Endodermal cell (in vitro differentiated cells): ENCODE measurements around the gene ELAVL3. TPM values are rescaled to one million over a fixed set of nuclear protein-coding genes. Genes with fewer than 3 reads are reported as not detected.
A peak's percentile ranks its signal among the peaks of the same experiment; 100 is the strongest.
"Not testable (repeated sequence)": the region's sequence is repeated elsewhere in the genome, so short reads cannot be mapped to it uniquely, and the experiment has no call there.

Source experiments
- DNase-seq: peaks from one replicate; pipeline ENCODE4 v3.0.0-alpha.2; 2017
- H3K27ac ChIP-seq: 2 replicates; pipeline ENCODE4 v1.5.1; 2013; ENCODE audit warnings: mild to moderate bottlenecking, low read depth, low read length, moderate library complexity
- H3K27me3 ChIP-seq: 2 replicates; pipeline ENCODE4 v1.6.1; 2013; ENCODE audit warnings: mild to moderate bottlenecking, low read length, moderate library complexity; ENCODE audit not compliant: insufficient read depth, control insufficient read depth, poor library complexity, severe bottlenecking
- H3K36me3 ChIP-seq: 2 replicates; pipeline ENCODE4 v1.7.0; 2013; ENCODE audit warnings: mild to moderate bottlenecking, low read length, moderate library complexity; ENCODE audit not compliant: control insufficient read depth, insufficient read depth
- H3K4me1 ChIP-seq: one replicate; pipeline ENCODE4 v1.7.0; 2013; ENCODE audit warnings: low read length; ENCODE audit not compliant: control insufficient read depth, insufficient read depth
- H3K4me3 ChIP-seq: 2 replicates; pipeline ENCODE4 v1.5.1; 2013; ENCODE audit warnings: mild to moderate bottlenecking, low read length, moderate library complexity
- H3K9ac ChIP-seq: 2 replicates; pipeline ENCODE4 v1.6.1; 2013; ENCODE audit warnings: mild to moderate bottlenecking, low read length, moderate library complexity; ENCODE audit not compliant: poor library complexity, severe bottlenecking; ENCODE audit errors: extremely low read depth
- H3K9me3 ChIP-seq: 2 replicates; pipeline ENCODE4 v1.6.1; 2013; ENCODE audit warnings: mild to moderate bottlenecking, low read length, moderate library complexity; ENCODE audit not compliant: control insufficient read depth
- H3K27ac Mint-ChIP-seq: 2 replicates; pipeline ENCODE4 v1.8.0; 2020; ENCODE audit warnings: mixed read lengths
- H3K27me3 Mint-ChIP-seq: 2 replicates; pipeline ENCODE4 v1.8.0; 2021; ENCODE audit warnings: mild to moderate bottlenecking, mixed read lengths; ENCODE audit not compliant: insufficient read depth
- H3K36me3 Mint-ChIP-seq: 2 replicates; pipeline ENCODE4 v1.8.0; 2020; ENCODE audit warnings: low read depth, mixed read lengths
- H3K4me1 Mint-ChIP-seq: 2 replicates; pipeline ENCODE4 v1.8.0; 2020; ENCODE audit warnings: mixed read lengths
- H3K4me3 Mint-ChIP-seq: 2 replicates; pipeline ENCODE4 v1.8.0; 2020; ENCODE audit warnings: mild to moderate bottlenecking, moderate library complexity, mixed read lengths
- H3K9me3 Mint-ChIP-seq: 2 replicates; pipeline ENCODE4 v1.8.0; 2020; ENCODE audit warnings: mild to moderate bottlenecking, mixed read lengths
- CTCF ChIP-seq: fragments of 200-600 bp; sonication (generic); conservative IDR thresholded peaks from 2 replicates; pipeline ENCODE4 v1.5.0; 2021; ENCODE audit warnings: antibody characterized with exemption, mild to moderate bottlenecking
- WGBS, 2 experiments: methylation state at CpG; one replicate each; pipeline versions ENCODE4 v1.1.5 to v1.1.7; 2013; ENCODE audit warnings: missing lambda C conversion rate in 2 of 2, mixed read lengths in 1 of 2; ENCODE audit not compliant: insufficient coverage in 1 of 2, insufficient read length in 1 of 2; 5-methylcytosine and 5-hydroxymethylcytosine counted together
- total RNA-seq, 2 donors: library from RNA; stranded (reverse); fragmentation: NEBNext Ultra II Directional in 1 of 2; extraction: Animal tissue kit (Norgen Biotek cat#: 25700) in 1 of 2; gene quantifications; 2 replicates in 1 of 2; 3 replicates in 1 of 2; pipeline ENCODE4 v1.2.1, GENCODE V29; 2021

ELAVL3 gene
- total RNA-seq, 2 donors from 2014 or later, result 0.55 TPM; not detected in 1

- Histone ChIP-seq H3K36me3 (no peaks in the 10 kb centered on the region), H3K4me1 (no peaks in the 10 kb centered on the region), H3K9ac (no peak overlapping the region), H3K9me3 (no peaks in the 10 kb centered on the region), H3K27me3 (no peaks in the 10 kb centered on the region), H3K27ac (no peak overlapping the region), H3K4me3 (no peak overlapping the region)
- Mint-ChIP-seq H3K27me3 (no peaks in the 10 kb centered on the region), H3K27ac (no peak overlapping the region), H3K9me3 (no peaks in the 10 kb centered on the region), H3K36me3 (peaks cover 44% of the 10 kb centered on the region), H3K4me1 (no peaks in the 10 kb centered on the region), H3K4me3 (no peak overlapping the region)
- 68 to 81% methylated on average over 7 to 8 of the region's 8 CpGs for WGBS, 2 experiments
- TF ChIP-seq CTCF, result no peak
- DNase-seq, result no peak
Measured at GRCh38 chr19:11410682-11411081, 70.2 kb downstream of the ELAVL3 start.

DNA sequence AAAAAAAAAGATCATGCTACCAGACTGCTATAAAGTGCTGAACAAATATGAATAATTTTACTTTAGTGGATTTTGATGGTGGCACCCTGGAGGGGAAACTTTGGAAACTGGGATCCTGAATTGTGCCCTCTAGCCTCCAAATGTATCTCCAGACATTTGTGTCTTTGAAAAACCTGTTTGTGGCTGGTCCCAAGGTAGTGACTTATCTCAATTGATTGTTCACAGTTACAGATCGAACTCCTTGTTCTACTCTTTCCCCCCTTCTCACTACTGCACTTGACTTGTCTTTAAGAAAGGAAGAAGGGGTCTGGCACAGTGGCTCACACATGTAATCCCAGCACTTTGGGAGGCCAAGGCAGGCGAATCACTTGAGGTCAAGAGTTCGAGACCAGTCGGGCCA is 72.3 kb downstream of the ELAVL3 start:
- no peaks in the 10 kb centered on the region for H3K27me3 Mint-ChIP-seq
- H3K4me1 Mint-ChIP-seq, result no peaks in the 10 kb centered on the region
- H3K4me1 ChIP-seq, result no peaks in the 10 kb centered on the region
- H3K4me3 Mint-ChIP-seq, result no peak overlapping the region
- H3K9me3 ChIP-seq, result no peaks in the 10 kb centered on the region
- H3K27ac ChIP-seq, result no peak overlapping the region
- no peaks in the 10 kb centered on the region for H3K27me3 ChIP-seq
- peak overlapping the region; percentile 35 for H3K27ac Mint-ChIP-seq
- no peak overlapping the region for H3K9ac ChIP-seq
- H3K36me3 ChIP-seq, result no peaks in the 10 kb centered on the region
- no peaks in the 10 kb centered on the region for H3K9me3 Mint-ChIP-seq
- TF ChIP-seq CTCF, result no peak
- 95 to 96% methylated on average over 4 of the region's 4 CpGs for WGBS, 2 experiments
- no peak overlapping the region for H3K4me3 ChIP-seq
- no peak for DNase-seq
- peaks cover 51% of the 10 kb centered on the region for H3K36me3 Mint-ChIP-seq

DNA sequence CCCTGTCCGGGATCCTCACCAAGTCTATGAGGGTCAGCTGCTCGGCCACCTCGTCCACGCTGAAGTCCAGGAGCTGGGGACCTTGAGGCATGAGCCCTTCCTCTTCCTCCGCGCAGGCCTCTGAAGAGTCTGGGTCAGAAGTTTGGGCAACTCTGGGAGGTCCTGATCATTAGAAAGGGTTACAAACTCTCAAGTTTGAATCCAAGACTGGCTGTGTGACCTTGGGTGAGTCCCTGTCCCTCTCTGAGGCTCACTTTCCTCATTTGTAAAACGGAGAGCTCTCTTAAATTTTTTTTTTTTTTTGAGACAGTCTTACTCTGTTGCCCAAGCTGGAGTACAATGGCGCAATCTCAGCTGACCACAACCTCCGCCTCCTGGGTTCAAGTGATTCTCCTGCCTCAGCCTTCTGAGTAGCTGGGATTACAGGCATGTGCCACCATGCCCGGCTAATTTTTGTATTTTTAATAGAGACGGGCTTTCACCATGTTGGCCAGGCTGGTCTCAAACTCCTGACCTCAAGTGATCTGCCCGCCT is 74.1 kb downstream of the ELAVL3 start:
- 89 to 94% methylated on average over 11 to 12 of the region's 12 CpGs for WGBS, 2 experiments
- H3K4me1 ChIP-seq, H3K27me3 ChIP-seq, H3K4me3 Mint-ChIP-seq, H3K27ac Mint-ChIP-seq, H3K9ac ChIP-seq, H3K4me1 Mint-ChIP-seq, H3K27ac ChIP-seq, H3K36me3 ChIP-seq, H3K9me3 Mint-ChIP-seq, H3K9me3 ChIP-seq, H3K27me3 Mint-ChIP-seq, DNase-seq, H3K4me3 ChIP-seq: not testable (repeated sequence)
- H3K36me3 Mint-ChIP-seq, result peaks cover 51% of the 10 kb centered on the region
